ENCODE data around the gene SERINC5. TPM values are rescaled to one million over a fixed set of nuclear protein-coding genes. Genes with fewer than 3 reads are reported as not detected.

SERINC5 gene
- total and polyA plus RNA-seq, 2 donors (not counting 3 experiments of a cell fraction or from before 2014, with no cell fraction given) = 3.2 to 10.1 TPM

DNA sequence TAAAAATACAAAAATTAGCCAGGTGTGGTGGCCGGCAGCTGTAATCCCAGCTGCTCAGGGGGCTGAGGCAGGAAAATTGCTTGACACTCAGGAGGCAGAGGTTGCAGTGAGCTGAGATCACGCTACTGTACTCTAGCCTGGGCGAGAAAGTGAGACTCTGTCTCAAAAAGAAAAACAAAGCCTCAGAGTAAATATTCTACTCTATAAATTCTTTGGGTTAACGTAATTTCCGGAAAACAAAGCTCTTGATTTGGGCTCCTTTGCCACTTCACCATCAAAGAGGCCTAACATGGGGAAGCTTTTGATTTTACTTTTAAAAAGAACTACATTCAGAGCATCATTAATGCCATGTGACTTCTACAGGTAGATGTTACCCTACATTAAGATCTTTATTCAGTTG is 103.1 kb downstream of the SERINC5 start:
- FAIRE-seq (no peak), DNase-seq (ENCODE audit: low read depth, low spot score) (no peak)
- Histone ChIP-seq H3K36me3 (ENCODE audit: control insufficient read depth in 2 of 2, extremely low read depth in 1 of 2, insufficient read depth in 2 of 2, low read length in 2 of 2) (no peaks in the 10 kb centered on the region), H3K4me2 (ENCODE audit: insufficient read depth, low read length) (no peak overlapping the region), H3K27ac (ENCODE audit: insufficient read depth, low read depth, low read length) (no peak overlapping the region), H3K9ac (replicated peaks; ENCODE audit: extremely low read depth, insufficient read depth, low read length) (no peak overlapping the region), H4K20me1 (replicated peaks; ENCODE audit: control insufficient read depth, extremely low read depth, insufficient read depth, low read length) (no peaks in the 10 kb centered on the region), H2AFZ (ENCODE audit: low read depth, low read length) (no peak overlapping the region), H3K27me3 (ENCODE audit: control insufficient read depth in 2 of 2, insufficient read depth in 2 of 2, low read length in 2 of 2) (no peaks in the 10 kb centered on the region), H3K4me3 (replicated peaks in 1 of 3; ENCODE audit: insufficient read depth in 1 of 3, low read depth in 1 of 3, low read length in 3 of 3) (no peak overlapping the region), H3K9me1 (replicated peaks; ENCODE audit: control insufficient read depth, extremely low read depth, insufficient read depth, low read length) (no peaks in the 10 kb centered on the region), H3K79me2 (ENCODE audit: control insufficient read depth, insufficient read depth, low read length) (no peaks in the 10 kb centered on the region), H3K9me3 (replicated peaks; ENCODE audit: control insufficient read depth, insufficient read depth, low read length) (no peaks in the 10 kb centered on the region), H3K4me1 (ENCODE audit: control insufficient read depth, extremely low read depth, insufficient read depth, low read length) (no peaks in the 10 kb centered on the region)
- intact Hi-C loops (cut with micrococcal nuclease) (no loop called here), dilution Hi-C loops (cut with MboI; ENCODE audit: extremely low pct_ligation_motif_present, low sequenced_read_pairs) (no loop called here)
- no TSS peak for BruUV-seq (replicated peaks)
- ChIA-PET CTCF (no interaction called here), POLR2A (no interaction called here)
- TF ChIP-seq, protein P1, sequence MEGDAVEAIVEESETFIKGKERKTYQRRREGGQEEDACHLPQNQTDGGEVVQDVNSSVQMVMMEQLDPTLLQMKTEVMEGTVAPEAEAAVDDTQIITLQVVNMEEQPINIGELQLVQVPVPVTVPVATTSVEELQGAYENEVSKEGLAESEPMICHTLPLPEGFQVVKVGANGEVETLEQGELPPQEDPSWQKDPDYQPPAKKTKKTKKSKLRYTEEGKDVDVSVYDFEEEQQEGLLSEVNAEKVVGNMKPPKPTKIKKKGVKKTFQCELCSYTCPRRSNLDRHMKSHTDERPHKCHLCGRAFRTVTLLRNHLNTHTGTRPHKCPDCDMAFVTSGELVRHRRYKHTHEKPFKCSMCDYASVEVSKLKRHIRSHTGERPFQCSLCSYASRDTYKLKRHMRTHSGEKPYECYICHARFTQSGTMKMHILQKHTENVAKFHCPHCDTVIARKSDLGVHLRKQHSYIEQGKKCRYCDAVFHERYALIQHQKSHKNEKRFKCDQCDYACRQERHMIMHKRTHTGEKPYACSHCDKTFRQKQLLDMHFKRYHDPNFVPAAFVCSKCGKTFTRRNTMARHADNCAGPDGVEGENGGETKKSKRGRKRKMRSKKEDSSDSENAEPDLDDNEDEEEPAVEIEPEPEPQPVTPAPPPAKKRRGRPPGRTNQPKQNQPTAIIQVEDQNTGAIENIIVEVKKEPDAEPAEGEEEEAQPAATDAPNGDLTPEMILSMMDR (IDR thresholded peaks at IDR 0.05; ENCODE audit: extremely low read depth in 1 of 2, insufficient read depth in 1 of 2, low read depth in 1 of 2, low read length in 2 of 2) = no peak
- TF ChIP-seq GATA2 (IDR thresholded peaks at IDR 0.05; ENCODE audit: insufficient read depth, insufficient read length, low read depth, low read length) = no peak

DNA sequence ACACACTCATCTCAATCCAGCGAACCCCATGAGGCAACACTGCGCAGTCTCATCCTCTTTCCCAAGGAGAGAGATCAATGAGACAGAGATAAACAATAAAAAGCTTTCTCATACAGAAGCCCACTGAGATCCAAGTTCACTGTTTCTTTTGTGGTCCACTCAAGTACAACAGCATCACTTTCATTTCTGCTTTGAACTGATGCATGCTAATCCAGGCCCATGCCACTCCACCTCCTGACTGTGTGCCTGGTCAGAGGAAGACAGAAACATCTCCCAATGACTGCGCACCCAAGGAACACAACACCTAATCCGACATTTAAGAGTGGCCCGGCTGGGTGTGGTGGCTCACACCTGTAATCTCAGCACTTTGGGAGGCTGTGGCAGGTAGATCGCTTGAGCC is 104.0 kb downstream of the SERINC5 start:
- TF ChIP-seq JUN (IDR thresholded peaks at IDR 0.05; ENCODE audit: borderline replicate concordance, insufficient read depth, insufficient read length, low read depth) (no peak), EZH2 (IDR thresholded peaks at IDR 0.05; ENCODE audit: borderline replicate concordance, low read depth, low read length, severe bottlenecking) (no peak), FOS (IDR thresholded peaks at IDR 0.05; ENCODE audit: borderline replicate concordance, insufficient read depth, low read length) (no peak), MYC (IDR thresholded peaks at IDR 0.05; ENCODE audit: low read depth, low read length) (no peak), POLR2AphosphoS5 (IDR thresholded peaks at IDR 0.05; ENCODE audit: insufficient read depth, low read depth, low read length) (no peak)
- TF ChIP-seq, protein P1 (IDR thresholded peaks at IDR 0.05; ENCODE audit: extremely low read depth in 1 of 2, insufficient read depth in 1 of 2, low read depth in 1 of 2, low read length in 2 of 2) = no peak
- dilution Hi-C loops (cut with MboI; ENCODE audit: extremely low pct_ligation_motif_present, low sequenced_read_pairs) = no loop called here

More for the DNA sequence above, 104.0 kb downstream of the SERINC5 start:
- H3K36me3 ChIP-seq (ENCODE audit: control insufficient read depth in 2 of 2, extremely low read depth in 1 of 2, insufficient read depth in 2 of 2, low read length in 2 of 2) = no peaks in the 10 kb centered on the region
- DNase-seq (ENCODE audit: low read depth, low spot score) (no peak), FAIRE-seq (no peak)
- intact Hi-C loops (cut with micrococcal nuclease) = no loop called here
- no TSS peak for BruUV-seq (replicated peaks)
- H2AFZ ChIP-seq (ENCODE audit: low read depth, low read length) = no peak overlapping the region
- H3K4me2 ChIP-seq (ENCODE audit: insufficient read depth, low read length) = no peak overlapping the region
- H3K4me3 ChIP-seq (replicated peaks in 1 of 3; ENCODE audit: insufficient read depth in 1 of 3, low read depth in 1 of 3, low read length in 3 of 3) = no peak overlapping the region
- H3K27me3 ChIP-seq (ENCODE audit: control insufficient read depth in 2 of 2, insufficient read depth in 2 of 2, low read length in 2 of 2) = no peaks in the 10 kb centered on the region
- no peaks in the 10 kb centered on the region for H3K79me2 ChIP-seq (ENCODE audit: control insufficient read depth, insufficient read depth, low read length)
- H3K27ac ChIP-seq (ENCODE audit: insufficient read depth, low read depth, low read length) = no peak overlapping the region
- no peaks in the 10 kb centered on the region for H3K4me1 ChIP-seq (ENCODE audit: control insufficient read depth, extremely low read depth, insufficient read depth, low read length)
- H3K9me3 ChIP-seq (replicated peaks; ENCODE audit: control insufficient read depth, insufficient read depth, low read length) = no peaks in the 10 kb centered on the region
- no peak overlapping the region for H3K9ac ChIP-seq (replicated peaks; ENCODE audit: extremely low read depth, insufficient read depth, low read length)
- H3K9me1 ChIP-seq (replicated peaks; ENCODE audit: control insufficient read depth, extremely low read depth, insufficient read depth, low read length) = no peaks in the 10 kb centered on the region
- ChIA-PET CTCF (no interaction called here), POLR2A (no interaction called here)
- no peaks in the 10 kb centered on the region for H4K20me1 ChIP-seq (replicated peaks; ENCODE audit: control insufficient read depth, extremely low read depth, insufficient read depth, low read length)

All from endothelial cell of umbilical vein (primary cell).